Thymus (tissue), 11 donors: ENCODE measurements around the gene LMAN1. TPM values are rescaled to one million over a fixed set of nuclear protein-coding genes. Genes with fewer than 3 reads are reported as not detected.

Source experiments
- DNase-seq, 9 donors: peaks; one replicate each; pipeline ENCODE4 v3.0.0-alpha.2; 2013; ENCODE audit warnings: low spot score in 9 of 9, low read depth in 6 of 9, missing footprints in 1 of 9
- H3K27ac ChIP-seq, 2 donors: one replicate each; pipeline ENCODE4 v1.5.1; 2013; ENCODE audit warnings: control low read depth in 1 of 2, low read depth in 1 of 2, low read length in 1 of 2, mild to moderate bottlenecking in 1 of 2, moderate library complexity in 1 of 2
- H3K27me3 ChIP-seq, 2 donors: one replicate each; pipeline ENCODE4 v1.5.1; 2013; ENCODE audit warnings: low read length in 1 of 2; ENCODE audit not compliant: control insufficient read depth in 2 of 2, insufficient read depth in 1 of 2
- H3K36me3 ChIP-seq, 2 donors: one replicate each; pipeline ENCODE4 v1.5.1; 2013; ENCODE audit warnings: low read length in 1 of 2, mild to moderate bottlenecking in 1 of 2, moderate library complexity in 1 of 2; ENCODE audit not compliant: control insufficient read depth in 2 of 2, insufficient read depth in 2 of 2
- H3K4me1 ChIP-seq, 2 donors: one replicate each; pipeline ENCODE4 v1.5.1; 2013; ENCODE audit warnings: low read length in 2 of 2; ENCODE audit not compliant: control insufficient read depth in 2 of 2, insufficient read depth in 2 of 2
- H3K4me3 ChIP-seq, 2 donors: one replicate each; pipeline ENCODE4 v1.5.1; 2013; ENCODE audit warnings: low read length in 2 of 2, control low read depth in 1 of 2, mild to moderate bottlenecking in 1 of 2
- H3K9me3 ChIP-seq, 2 donors: one replicate each; pipeline ENCODE4 v1.5.1; 2013; ENCODE audit warnings: low read length in 1 of 2, mild to moderate bottlenecking in 1 of 2; ENCODE audit not compliant: control insufficient read depth in 2 of 2, insufficient read depth in 1 of 2
- WGBS: extraction: QIAGEN DNeasy Blood & Tissue Kit; methylation state at CpG from one replicate; pipeline ENCODE4 v1.1.7; 2013; 5-methylcytosine and 5-hydroxymethylcytosine counted together
- polyA plus RNA-seq: library from polyadenylated mRNA; stranded (reverse); fragments of 200-250 nt; gene quantifications from one replicate; pipeline ENCODE4 v1.2.3, GENCODE V29; 2013
- total RNA-seq: library from RNA; stranded (reverse); fragments of 120-200 nt; gene quantifications from one replicate; pipeline ENCODE4 v1.2.4, GENCODE V29; 2013
- donor health status: healthy.

LMAN1 gene
- total and polyA plus RNA-seq, 2 donors, result 24.2 to 41.5 TPM

DNA sequence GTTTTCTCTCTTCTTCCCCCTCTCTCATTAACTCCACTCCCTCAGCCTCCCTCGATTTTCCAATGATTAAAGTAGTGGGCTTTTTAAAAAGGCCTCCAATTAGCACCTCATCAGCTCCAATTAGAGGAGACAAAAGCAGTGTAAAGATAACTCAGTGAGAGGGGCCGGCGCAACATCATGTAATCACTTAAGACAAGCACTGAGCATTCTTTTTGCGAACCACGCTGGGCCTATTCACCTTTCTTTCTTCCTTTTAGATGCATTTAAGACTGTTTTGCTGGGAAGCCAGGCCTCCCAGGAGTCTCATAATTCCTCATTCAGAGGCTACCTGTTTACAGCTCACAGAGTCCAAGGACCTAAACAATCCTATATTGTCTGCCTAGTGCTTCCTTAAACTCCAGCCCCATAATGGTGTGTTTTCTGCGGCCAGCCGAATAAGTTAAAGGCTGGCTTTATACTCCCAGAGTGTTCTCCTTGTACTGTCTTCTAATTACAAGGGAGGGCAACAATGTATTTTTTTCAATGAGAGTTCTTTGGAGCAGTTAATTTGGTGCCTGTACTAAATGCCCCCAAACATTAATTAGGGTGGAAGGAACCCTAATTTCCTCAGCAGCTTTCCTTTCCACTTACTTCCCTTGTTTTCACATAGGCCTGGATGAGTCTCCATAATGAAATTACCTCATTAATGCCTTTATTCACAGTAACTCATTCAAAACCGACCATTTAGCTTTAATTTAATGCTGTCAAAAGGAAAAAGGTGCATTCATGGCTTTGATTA, 28.0 kb upstream of the LMAN1 start:
- Histone ChIP-seq H3K4me3 (no peak overlapping the region), H3K9me3 (no peaks in the 10 kb centered on the region), H3K27me3 (no peaks in the 10 kb centered on the region), H3K27ac (no peak overlapping the region), H3K36me3 (no peaks in the 10 kb centered on the region), H3K4me1 (no peaks in the 10 kb centered on the region)
- DNase-seq, result no peak
- WGBS, result 90% methylated on average over 8 of the region's 8 CpGs

DNA sequence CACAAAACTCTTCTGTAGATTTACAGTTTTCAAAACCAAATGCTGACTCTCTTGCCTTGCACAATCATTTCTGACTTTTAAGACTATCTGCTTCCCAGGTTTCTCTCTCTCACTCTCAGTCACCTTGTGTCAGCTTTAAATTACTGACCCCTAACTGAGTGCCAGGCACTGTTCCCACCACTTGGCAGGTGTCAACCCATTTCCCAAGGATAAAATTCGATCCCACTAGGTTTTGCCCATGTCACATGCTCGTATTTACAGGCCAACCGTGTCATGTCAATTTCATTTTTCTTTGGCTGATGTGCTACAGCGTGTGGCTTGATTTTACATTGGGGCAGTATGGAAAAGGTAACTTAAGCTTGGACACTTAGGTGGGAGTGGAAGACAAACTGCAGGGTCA, 26.1 kb upstream of the LMAN1 start:
- Histone ChIP-seq H3K4me1 (no peaks in the 10 kb centered on the region), H3K36me3 (no peaks in the 10 kb centered on the region), H3K9me3 (no peaks in the 10 kb centered on the region), H3K4me3 (no peak overlapping the region), H3K27me3 (no peaks in the 10 kb centered on the region), H3K27ac (no peak overlapping the region)
- 91% methylated on average over 4 of the region's 4 CpGs for WGBS
- no peak for DNase-seq

DNA sequence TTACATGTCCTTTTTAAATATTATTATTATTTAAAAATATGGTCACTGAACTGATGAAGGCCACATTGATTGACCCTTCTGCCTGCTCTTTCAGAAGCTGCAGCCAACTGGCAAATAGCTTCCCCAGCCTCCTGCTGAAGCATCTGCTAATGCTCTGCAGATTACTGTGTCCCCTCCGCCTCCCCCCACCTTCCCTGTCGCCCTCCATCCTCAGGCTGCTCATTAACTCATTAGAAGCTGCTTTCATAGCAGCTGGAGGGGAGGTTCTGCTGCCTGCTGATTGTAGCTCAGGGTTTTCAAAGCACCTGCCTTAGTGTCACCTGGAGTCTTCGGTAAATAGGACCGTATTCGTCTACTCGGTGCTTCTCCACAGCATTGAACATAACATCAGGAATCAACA, 24.8 kb upstream of the LMAN1 start:
- DNase-seq, result no peak
- no peak overlapping the region for H3K27ac ChIP-seq
- no peak overlapping the region for H3K4me3 ChIP-seq
- H3K27me3 ChIP-seq, result no peaks in the 10 kb centered on the region
- H3K4me1 ChIP-seq, result no peaks in the 10 kb centered on the region
- no peaks in the 10 kb centered on the region for H3K36me3 ChIP-seq
- H3K9me3 ChIP-seq, result no peaks in the 10 kb centered on the region
- 84% methylated on average over 6 of the region's 6 CpGs for WGBS

DNA sequence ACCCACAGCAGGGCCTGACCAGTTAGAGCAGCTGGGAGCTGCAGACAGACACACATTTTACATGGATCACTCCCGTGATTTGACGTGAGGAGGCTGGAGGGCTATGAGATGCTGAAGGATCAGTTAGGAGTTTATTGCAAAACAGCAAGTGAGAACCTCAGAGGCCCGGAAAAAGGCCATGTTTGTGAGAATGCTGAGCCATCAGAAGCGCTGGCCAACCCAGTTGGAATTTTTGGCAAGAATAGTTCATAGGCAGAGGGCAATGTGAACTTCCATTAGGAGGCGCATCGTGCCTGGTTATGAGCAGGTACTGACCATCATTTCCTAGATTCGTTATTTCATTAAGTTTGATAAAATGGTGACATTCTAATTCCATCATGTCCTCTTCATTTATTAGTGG, 23.3 kb upstream of the LMAN1 start:
- Histone ChIP-seq H3K36me3 (no peaks in the 10 kb centered on the region), H3K9me3 (no peaks in the 10 kb centered on the region), H3K4me1 (no peaks in the 10 kb centered on the region), H3K27ac (no peak overlapping the region), H3K4me3 (no peak overlapping the region), H3K27me3 (no peaks in the 10 kb centered on the region)
- DNase-seq, result no peak
- WGBS, result 96% methylated on average over 7 of the region's 7 CpGs

DNA sequence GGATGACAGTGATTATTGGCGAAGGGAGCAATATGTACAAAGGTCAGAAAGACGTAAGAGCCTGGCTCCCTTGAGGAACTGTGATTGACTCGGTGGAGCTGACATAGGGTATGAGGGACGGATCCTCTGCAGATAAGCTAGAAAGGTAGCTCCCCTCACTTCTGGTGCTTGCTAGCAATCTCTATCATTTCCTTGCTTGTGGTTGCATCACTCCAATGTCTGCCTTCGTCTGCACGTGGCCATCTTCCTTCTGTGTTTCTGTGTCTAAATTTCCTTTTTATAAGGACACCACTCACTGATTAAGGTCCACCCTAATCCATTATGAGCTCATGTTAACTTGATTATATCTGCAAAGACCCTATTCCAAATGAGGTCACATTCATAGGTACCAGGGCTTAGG, 22.9 kb upstream of the LMAN1 start:
- no peak for DNase-seq
- Histone ChIP-seq H3K4me1 (no peaks in the 10 kb centered on the region), H3K36me3 (no peaks in the 10 kb centered on the region), H3K4me3 (no peak overlapping the region), H3K27ac (no peak overlapping the region), H3K27me3 (peaks cover 0 to 2% of the 10 kb centered on the region in 2 donors), H3K9me3 (no peaks in the 10 kb centered on the region)
- 91% methylated on average over 6 of the region's 6 CpGs for WGBS

DNA sequence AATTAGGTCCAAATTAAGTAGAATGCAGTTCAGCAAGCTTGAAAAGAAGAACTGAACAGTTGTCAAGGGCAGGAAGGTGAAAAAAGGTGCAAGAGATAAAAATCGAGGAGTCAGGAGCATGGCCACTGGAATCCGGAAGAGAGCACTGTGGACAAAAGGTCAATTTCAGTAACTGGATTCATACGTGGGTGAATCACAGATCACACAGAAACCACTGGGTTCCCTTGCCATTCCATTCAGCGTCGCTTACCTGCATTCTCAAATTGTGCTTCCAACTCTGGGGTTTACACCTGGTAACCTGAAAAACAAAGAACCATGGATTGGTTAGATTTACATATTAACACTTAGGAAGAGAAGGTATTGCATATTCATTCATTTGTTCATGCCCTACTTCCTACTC, 21.6 kb upstream of the LMAN1 start:
- no peak for DNase-seq
- 91% methylated on average over 5 of the region's 5 CpGs for WGBS
- H3K4me1 ChIP-seq, result no peaks in the 10 kb centered on the region
- H3K27ac ChIP-seq, result no peak overlapping the region
- H3K27me3 ChIP-seq, result peaks cover 0 to 2% of the 10 kb centered on the region in 2 donors
- H3K4me3 ChIP-seq, result no peak overlapping the region
- H3K9me3 ChIP-seq, result no peaks in the 10 kb centered on the region
- no peaks in the 10 kb centered on the region for H3K36me3 ChIP-seq

DNA sequence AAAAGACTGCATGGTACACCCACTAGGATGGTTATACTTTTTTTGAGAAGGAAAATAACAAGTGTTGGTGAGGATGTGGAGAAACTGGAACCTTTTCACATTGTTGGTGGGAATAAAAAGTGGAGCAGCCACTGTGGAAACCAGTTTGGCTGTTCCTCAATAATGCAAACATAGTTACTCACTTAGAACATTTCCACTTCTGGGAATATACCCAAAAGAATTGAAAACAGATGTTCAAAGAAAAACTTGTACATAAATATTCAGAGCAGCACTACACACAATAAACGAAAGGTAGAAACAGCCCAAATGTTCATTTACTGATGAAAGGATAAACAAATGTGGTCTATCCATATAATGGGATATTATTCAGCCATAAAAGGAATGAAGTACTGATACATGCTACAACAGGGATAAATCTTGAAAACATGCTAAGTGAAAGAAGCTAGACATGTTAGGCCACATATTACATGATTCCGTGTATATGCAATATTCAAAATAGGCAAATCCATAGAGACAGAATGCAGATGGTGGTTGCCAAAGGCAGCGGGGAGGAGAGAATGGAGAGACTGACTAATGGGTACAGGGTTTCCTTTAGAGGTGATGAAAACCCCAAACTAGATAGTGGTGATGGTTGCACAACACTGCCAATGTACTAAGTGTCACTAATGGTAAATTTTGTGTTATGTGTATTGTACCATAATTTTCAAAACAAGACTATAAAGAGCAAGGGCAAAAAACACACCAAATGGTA, 20.9 kb upstream of the LMAN1 start:
- Histone ChIP-seq H3K27ac (no peak overlapping the region), H3K9me3 (no peaks in the 10 kb centered on the region), H3K4me1 (no peaks in the 10 kb centered on the region), H3K36me3 (no peaks in the 10 kb centered on the region), H3K27me3 (peaks cover 0 to 2% of the 10 kb centered on the region in 2 donors), H3K4me3 (no peak overlapping the region)
- WGBS, result 97% methylated on average over 3 of the region's 3 CpGs
- no peak for DNase-seq

DNA sequence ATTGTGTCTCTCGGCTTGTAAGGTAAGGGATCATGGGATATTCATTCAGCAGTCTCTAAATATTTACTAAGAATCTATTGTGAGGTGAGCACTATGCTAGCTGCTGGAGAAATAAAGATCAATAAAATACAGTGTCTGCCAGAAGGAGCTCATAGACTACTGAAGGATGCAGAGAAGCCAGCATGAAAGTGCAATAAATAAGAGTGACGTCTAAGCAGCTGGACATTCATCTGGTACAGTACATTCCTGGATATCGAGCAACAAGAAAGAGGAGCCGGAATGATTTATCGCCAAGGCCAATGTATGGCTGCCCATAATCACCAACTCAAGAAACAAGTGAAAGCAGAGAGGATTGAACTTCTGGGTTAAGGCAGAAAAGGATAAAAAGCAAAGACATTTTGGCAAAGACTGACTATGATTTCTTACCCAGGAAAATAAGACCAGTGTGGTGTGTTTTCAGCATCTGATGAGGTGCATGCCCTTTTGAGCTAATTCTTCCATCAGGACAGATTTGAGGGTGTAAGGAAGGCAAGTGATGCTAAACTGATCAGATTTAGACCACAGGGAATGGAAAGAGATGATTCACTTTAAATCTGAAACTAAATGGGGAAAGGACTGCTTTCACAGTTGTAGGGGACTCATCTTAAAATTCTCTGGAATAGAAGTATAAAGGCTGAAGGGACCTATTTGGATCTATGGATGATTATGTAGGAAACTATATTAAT, 18.7 kb upstream of the LMAN1 start:
- no peaks in the 10 kb centered on the region for H3K36me3 ChIP-seq
- WGBS, result 88% methylated on average over 5 of the region's 5 CpGs

DNA sequence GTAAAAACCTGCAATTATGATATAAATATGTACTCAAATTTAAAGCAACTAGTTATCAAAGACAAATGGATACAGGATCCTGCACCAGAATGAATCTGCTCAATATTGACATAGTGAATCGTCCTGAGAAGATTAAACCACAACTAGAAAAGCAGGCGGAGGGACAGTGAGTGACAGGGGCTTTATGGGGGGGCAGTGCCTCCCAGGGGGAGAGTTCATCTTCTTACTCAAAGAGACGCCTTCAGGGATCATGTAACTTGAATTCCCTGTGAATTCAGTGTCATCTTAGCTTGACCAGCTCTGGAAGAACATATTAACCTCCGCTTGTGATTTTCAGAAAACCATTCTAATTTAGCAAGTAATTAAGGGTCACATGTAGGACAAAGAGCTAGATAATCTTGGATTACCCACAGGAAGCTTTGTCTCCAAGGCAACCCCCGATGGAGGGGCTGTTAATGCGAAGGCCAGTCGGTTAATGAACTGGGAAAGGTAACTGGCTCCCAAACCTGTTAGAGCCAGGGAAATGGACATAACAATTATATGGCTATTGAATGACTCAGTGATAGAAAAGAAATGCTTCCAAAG, 17.4 kb upstream of the LMAN1 start:
- WGBS, result 89% methylated on average over 7 of the region's 7 CpGs
- no peak overlapping the region for H3K4me3 ChIP-seq
- no peak for DNase-seq
- H3K4me1 ChIP-seq, result no peaks in the 10 kb centered on the region
- no peak overlapping the region for H3K27ac ChIP-seq
- no peaks in the 10 kb centered on the region for H3K36me3 ChIP-seq
- H3K9me3 ChIP-seq, result no peaks in the 10 kb centered on the region
- peaks cover under 1 to 2% of the 10 kb centered on the region in 2 donors for H3K27me3 ChIP-seq

More for the DNA sequence above, 18.7 kb upstream of the LMAN1 start:
- Histone ChIP-seq H3K9me3 (no peaks in the 10 kb centered on the region), H3K4me1 (no peaks in the 10 kb centered on the region), H3K27ac (no peak overlapping the region), H3K27me3 (peaks cover 0 to 2% of the 10 kb centered on the region in 2 donors), H3K4me3 (no peak overlapping the region)
- no peak for DNase-seq
